Endothelial cell (in vitro differentiated cells): ENCODE results near the gene TMEM184B. TPM values are rescaled to one million over a fixed set of nuclear protein-coding genes. Genes with fewer than 3 reads are reported as not detected.

Source experiments
- DNase-seq: peaks from one replicate; pipeline ENCODE4 v3.0.0; 2021; ENCODE audit warnings: low spot score
- H3K27ac Mint-ChIP-seq: one replicate; pipeline ENCODE4 v1.8.0; 2021; ENCODE audit warnings: mixed read lengths, inconsistent platforms; ENCODE audit not compliant: unreplicated experiment
- H3K27me3 Mint-ChIP-seq: one replicate; pipeline ENCODE4 v1.8.0; 2021; ENCODE audit warnings: mild to moderate bottlenecking, moderate library complexity, mixed read lengths, inconsistent platforms; ENCODE audit not compliant: unreplicated experiment
- H3K36me3 Mint-ChIP-seq: one replicate; pipeline ENCODE4 v1.8.0; 2021; ENCODE audit warnings: mild to moderate bottlenecking, low read depth, mixed read lengths, inconsistent platforms; ENCODE audit not compliant: unreplicated experiment
- H3K4me1 Mint-ChIP-seq: one replicate; pipeline ENCODE4 v1.8.0; 2021; ENCODE audit warnings: mild to moderate bottlenecking, mixed read lengths, inconsistent platforms; ENCODE audit not compliant: unreplicated experiment
- H3K4me3 Mint-ChIP-seq: one replicate; pipeline ENCODE4 v1.8.0; 2021; ENCODE audit warnings: mild to moderate bottlenecking, mixed read lengths, inconsistent platforms; ENCODE audit not compliant: unreplicated experiment
- H3K9me3 Mint-ChIP-seq: one replicate; pipeline ENCODE4 v1.8.0; 2021; ENCODE audit warnings: mixed read lengths, inconsistent platforms; ENCODE audit not compliant: unreplicated experiment
- CTCF ChIP-seq: fragments of 200-600 bp; sonication (generic); IDR thresholded peaks from one replicate; pipeline ENCODE4 v1.5.0; 2021; ENCODE audit warnings: antibody characterized with exemption; ENCODE audit not compliant: unreplicated experiment
- total RNA-seq: library from RNA; stranded (reverse); fragmentation: NEBNext Ultra II Directional; extraction: Animal tissue kit (Norgen Biotek cat#: 25700); gene quantifications from one replicate; pipeline ENCODE4 v1.2.1, GENCODE V29; 2021; ENCODE audit not compliant: unreplicated experiment

Gene TMEM184B
- total RNA-seq, 1 donor from 2014 or later: 59.8 TPM

GRCh38 chr22:38220653-38221386 lies 52.0 kb downstream of the TMEM184B start:
- Mint-ChIP-seq H3K9me3 (no peaks in the 10 kb centered on the region), H3K4me1 (peaks cover 20% of the 10 kb centered on the region), H3K27me3 (peaks cover 17% of the 10 kb centered on the region), H3K27ac (no peak overlapping the region), H3K4me3 (peak overlapping the region; percentile 31), H3K36me3 (peaks cover 15% of the 10 kb centered on the region)
- DNase-seq: no peak
- TF ChIP-seq CTCF: no peak

- no peak overlapping the region for H3K4me3 Mint-ChIP-seq
- H3K27me3 Mint-ChIP-seq: peaks cover 18% of the 10 kb centered on the region
- peaks cover 12% of the 10 kb centered on the region for H3K36me3 Mint-ChIP-seq
- TF ChIP-seq CTCF: no peak
- no peak for DNase-seq
- peaks cover 20% of the 10 kb centered on the region for H3K4me1 Mint-ChIP-seq
- H3K9me3 Mint-ChIP-seq: no peaks in the 10 kb centered on the region
- no peak overlapping the region for H3K27ac Mint-ChIP-seq
Observed at GRCh38 chr22:38220163-38220562, 52.6 kb downstream of the TMEM184B start.

GRCh38 chr22:38219632-38220031 lies 53.2 kb downstream of the TMEM184B start:
- no peak for TF ChIP-seq CTCF
- DNase-seq: no peak
- Mint-ChIP-seq H3K27me3 (peaks cover 22% of the 10 kb centered on the region), H3K9me3 (no peaks in the 10 kb centered on the region), H3K4me3 (peak overlapping the region; percentile 56), H3K27ac (peak overlapping the region; percentile 45), H3K4me1 (peaks cover 20% of the 10 kb centered on the region), H3K36me3 (peaks cover 12% of the 10 kb centered on the region)

- TF ChIP-seq CTCF: no peak
- DNase-seq: peak; percentile 63
- Mint-ChIP-seq H3K27me3 (peaks cover 23% of the 10 kb centered on the region), H3K27ac (peak overlapping the region; percentile 84), H3K4me3 (peak overlapping the region; percentile 56), H3K9me3 (no peaks in the 10 kb centered on the region), H3K4me1 (peaks cover 20% of the 10 kb centered on the region), H3K36me3 (peaks cover 12% of the 10 kb centered on the region)
Observed at GRCh38 chr22:38218661-38219622, 53.9 kb downstream of the TMEM184B start.
